HG03045 (cell line): Measurements from ENCODE around the gene MAP1A.

Experiments used
- ATAC-seq: cut with Tn5 transposase; IDR thresholded peaks from one replicate; pipeline ENCODE4 v1.9.1; 2021; ENCODE audit warnings: mild to moderate bottlenecking, moderate library complexity; ENCODE audit not compliant: unreplicated experiment

MAP1A gene

DNA sequence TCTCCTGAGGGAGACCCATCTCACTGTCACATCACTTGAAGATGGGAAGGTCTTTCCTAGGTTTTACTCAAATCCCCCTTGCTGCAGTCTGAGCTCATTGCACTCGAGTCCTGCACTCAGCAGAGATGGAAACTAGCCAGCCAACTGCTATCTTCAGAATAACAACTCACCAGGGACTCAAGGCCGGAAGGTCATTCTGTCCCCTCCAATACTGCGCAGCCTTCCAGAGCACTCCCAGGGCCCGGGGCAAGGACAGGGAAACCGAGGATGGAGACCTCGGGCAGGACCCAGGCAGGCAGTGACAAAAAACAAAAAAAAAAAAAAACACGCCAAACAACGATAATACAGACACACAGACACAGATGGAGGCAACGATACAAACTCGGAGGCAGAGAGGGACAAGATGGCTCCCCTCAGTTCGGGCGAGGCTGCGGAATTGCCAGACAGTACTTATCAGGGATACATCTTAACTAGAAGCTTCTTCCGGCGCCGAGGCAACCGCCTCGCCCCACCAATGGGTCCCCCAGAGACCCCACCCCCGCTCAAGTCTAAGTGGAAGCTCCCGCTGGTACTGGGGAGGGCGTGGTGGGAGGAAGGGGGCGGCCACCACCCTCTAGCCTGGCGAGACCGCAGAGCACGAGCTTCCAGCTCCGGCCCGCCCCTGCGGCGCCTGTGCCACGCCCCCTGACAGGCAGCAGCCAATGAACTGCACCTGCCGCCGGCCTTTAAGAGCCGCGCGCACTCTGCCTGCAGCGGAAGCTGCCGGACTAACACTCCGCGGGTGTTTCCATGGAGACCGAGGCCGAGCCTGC is 7.0 kb upstream of the MAP1A start:
- ATAC-seq = peak; percentile 99

DNA sequence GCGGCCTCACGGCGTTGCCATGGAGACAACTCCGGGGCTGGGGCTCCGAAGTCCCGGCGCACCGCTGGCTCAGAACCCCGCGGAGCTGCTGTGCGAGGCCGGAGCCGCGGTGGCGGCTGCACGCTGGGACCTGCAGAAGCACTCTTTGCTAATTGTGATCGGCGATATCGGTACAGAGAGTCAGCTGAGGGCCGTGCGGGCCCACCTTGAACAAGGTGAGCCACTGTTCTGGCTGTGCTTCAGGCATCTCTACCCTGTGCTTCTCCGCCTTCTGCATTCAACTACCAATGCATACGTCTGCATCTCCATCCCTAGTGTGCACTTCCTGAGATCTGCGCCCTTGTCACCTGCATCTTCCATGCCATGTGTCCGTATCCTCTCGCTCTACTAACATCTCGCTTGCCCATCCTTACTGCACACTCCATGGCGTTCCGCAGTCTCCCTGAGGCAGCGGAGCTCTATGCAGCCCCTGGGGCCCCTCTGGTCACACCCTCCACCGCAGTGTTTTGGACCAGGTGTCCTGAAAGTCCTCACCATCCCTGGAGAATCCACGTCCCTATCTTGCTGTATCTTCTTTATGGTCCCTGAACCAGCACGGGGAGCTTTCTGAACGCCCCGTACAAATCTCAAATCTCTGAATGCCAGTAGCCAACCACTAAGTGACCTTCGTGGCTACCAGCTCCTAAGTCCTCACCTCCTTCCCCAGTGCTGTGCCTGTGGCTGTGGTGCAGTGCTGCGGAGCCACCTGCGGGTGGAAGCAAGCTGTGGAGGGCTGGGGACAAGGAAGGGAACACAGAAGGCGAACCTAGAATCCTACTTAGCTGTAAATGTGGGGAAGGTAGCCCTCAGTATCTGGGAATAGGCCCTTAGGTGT is 6.2 kb upstream of the MAP1A start:
- no peak for ATAC-seq

DNA sequence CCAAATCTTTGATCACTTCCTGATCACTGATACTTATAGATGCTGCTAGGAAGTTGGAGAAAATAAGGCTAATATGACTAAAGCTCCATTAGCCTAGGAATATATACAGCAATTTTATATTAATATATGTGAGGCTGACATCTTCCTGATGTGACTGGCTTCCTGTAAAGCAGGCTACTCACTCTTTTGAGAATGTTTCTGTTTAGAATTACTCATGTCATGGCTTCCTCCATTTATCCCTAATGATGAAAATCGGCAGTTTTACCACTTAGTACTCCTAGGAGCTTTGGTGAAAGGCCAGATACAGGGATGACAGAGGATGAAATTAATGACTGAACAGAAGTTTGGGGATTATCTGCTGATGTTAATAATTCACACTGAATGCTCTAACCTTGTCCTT is 3.9 kb upstream of the MAP1A start:
- no peak for ATAC-seq

DNA sequence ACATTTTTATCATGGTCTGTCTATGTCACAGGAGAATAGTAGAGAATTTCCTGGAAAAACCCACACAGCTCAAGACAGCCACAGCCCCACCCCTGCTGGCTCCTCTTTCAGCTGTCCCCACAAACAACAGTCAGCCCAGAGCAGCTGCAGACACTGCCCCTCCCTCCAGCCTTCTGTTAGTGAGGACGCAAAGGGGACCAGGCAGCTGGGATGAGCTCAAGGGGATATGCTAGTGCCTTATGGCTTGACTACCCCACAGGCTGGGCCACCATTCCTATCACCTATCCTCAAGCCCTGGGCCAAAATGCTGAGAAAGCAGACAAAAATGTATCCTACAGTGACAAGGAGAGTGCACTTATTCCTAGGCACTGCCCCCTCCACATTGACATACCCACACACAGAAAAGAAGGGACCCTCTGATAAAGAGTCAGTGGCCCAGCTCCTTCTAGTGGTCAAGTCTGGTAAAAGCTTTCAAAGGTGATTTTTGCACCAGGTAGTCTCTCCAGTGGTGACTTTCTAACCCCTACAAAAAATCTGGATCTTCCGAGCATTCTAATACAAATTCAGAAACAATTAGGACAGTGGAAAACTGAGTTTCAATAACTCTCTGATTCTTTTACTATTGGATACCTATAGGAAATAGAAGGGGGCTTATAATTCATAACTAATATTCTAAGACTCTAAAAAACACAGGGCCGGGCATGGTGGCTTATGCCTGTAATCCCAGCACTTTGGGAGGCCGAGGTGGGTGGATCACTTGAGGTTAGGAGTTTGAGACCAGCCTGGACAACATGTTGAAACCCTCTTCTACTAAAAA is 3.0 kb upstream of the MAP1A start:
- no peak for ATAC-seq

DNA sequence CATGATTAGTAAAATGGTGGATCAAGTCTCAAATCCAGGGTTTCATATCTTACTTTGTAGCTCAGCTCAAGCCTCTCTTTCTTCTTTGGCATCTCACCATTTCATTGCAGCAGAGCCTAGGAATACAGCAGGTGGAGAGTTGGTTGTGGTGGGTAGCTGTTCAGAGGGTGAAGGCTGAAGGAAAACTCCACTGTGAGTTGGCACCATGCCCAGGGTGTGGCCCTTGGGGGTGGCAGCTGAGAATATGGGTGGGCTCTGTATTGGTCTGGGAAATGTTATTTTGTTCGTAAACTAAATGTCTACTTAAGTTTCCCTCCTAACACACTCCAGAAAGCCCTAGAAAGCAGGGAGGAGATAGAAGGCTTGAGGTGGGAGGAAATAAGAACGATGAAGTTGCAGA is 1.7 kb upstream of the MAP1A start:
- no peak for ATAC-seq

DNA sequence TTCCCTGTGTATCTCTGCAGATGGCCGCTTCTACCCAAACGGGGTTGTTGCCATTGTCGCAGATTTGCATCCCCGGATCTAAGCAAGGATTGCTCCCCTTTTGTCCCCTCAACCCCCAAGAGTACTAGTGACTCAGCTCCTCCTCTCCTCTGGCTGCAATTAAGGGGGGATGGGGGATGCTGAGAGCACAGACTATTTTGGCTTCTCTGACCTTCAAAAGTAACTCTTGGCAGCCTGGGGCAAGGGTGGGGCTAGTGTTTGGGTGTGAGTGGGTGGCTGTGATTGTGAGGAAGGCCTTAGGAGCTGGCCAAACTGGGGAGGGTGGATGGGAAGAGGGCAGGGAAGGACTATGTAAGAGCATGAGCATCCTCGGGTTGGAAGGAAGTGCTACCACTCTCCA is 1.2 kb upstream of the MAP1A start:
- ATAC-seq = no peak

DNA sequence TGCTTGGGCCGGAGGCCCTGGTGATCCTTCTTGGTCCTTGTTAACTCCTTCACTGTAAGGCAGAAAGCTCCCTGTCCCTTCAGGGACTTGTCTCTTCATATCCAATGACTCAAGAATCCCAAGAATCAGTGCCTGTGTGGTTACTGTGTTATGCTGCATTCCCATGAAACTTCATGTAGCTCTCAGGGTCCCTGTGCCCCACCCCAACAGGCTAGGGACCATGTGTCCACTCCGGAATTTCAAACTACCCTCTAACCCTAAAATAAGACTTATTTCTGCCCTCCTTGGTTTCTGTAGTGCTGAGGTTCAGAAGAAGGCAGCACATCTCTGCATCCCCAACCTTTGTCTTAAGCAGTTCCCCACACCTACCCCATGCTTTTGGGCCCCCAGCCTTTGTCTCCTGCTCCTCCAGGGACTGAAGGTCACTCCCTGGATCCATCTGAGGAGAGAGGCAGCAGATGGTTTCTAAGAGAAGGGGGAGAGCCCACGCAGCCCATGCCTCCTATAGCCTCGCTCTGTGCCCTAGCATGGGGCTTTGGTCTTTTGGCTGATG is 531 bp upstream of the MAP1A start:
- ATAC-seq = no peak

DNA sequence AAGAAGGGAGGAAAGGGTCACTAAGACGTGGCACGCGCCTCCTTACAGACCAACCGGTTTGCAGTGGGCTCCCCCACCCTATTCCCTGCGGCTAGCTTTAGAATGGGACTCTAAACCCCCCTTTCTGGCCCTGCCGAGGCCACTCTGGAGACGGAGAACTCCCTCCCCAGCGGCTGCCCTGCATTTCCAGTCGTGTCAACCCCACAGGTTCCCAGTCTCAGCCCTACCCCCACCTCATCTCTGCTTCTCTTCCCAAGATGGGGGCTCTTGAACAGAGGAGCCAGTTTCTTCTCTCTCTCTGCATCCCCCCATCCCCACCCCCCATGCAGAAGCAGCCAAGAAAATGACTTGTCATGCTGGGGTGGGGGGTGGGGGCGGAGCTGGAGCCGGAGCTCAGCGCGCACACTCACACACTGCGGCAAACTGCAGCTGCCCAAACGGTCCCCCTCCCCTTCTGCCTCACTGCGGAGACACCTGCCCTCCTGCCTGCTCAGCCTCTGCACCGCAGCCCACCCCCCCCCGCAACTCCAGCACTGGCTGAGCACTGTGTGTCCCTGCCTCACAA is 871 bp downstream of the MAP1A start:
- ATAC-seq = no peak

DNA sequence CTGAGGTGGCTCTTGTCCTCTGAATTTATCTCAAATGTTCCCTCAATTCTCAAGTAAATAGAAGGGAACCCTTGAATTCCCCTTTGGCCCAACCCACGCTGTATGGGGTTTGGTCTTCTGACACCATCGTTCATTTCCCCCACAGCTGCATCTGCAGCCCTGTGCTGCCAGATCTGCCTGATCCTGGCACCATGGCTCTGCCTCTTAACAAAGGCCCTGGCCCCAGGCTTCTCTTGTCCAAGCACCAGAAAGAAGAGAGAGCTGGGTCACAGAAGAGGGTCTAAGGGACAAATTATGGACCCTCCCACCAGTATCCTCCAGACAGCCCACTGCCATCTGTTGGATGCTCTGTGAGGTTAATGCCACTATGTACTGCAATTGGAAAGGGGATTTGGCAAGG is 1.8 kb downstream of the MAP1A start:
- no peak for ATAC-seq

DNA sequence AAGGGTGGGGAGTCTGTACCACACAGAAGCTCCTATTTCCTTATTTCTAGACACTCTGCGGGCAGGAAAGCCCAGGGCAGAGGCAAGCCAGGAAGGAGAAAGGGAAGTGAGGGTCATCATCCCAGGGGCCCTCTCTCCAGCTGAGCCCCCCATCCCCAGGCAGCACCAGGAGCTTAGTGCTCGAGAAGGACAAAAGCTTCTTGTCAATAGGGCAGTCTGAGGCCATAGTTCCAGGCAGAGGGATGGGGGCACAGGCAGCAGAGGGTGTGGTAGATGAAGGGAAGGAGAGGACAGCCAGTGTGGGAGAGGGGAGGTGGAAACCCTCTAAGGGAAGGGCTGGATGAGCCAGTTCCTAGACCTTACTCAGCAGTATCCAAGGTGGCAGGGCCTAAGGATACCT is 2.7 kb downstream of the MAP1A start:
- ATAC-seq = no peak

DNA sequence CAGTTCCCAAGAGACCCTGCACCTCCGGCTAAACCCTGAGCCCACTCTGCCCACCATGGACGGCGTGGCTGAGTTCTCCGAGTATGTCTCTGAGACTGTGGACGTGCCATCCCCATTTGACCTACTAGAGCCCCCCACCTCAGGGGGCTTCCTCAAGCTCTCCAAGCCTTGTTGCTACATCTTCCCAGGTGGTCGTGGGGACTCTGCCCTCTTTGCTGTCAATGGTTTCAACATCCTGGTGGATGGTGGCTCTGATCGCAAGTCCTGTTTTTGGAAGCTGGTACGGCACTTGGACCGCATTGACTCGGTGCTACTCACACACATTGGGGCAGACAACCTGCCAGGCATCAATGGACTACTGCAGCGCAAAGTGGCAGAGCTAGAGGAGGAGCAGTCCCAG is 4.0 kb downstream of the MAP1A start:
- ATAC-seq = no peak

DNA sequence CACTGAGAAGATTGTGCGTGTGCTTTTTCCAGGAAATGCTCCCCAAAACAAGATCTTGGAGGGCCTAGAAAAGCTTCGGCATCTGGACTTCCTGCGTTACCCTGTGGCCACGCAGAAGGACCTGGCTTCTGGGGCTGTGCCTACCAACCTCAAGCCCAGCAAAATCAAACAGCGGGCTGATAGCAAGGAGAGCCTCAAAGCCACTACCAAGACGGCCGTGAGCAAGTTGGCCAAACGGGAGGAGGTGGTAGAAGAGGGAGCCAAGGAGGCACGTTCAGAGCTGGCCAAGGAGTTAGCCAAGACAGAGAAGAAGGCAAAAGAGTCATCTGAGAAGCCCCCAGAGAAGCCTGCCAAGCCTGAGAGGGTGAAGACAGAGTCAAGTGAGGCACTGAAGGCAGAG is 4.8 kb downstream of the MAP1A start:
- no peak for ATAC-seq

DNA sequence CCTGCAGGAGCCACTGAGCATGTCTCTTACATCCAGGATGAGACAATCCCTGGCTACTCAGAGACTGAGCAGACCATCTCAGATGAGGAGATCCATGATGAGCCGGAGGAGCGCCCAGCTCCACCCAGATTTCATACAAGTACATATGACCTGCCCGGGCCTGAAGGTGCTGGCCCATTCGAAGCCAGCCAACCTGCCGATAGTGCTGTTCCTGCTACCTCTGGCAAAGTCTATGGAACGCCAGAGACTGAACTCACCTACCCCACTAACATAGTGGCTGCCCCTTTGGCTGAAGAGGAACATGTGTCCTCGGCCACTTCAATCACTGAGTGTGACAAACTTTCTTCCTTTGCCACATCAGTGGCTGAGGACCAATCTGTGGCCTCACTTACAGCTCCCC is 6.2 kb downstream of the MAP1A start:
- no peak for ATAC-seq

DNA sequence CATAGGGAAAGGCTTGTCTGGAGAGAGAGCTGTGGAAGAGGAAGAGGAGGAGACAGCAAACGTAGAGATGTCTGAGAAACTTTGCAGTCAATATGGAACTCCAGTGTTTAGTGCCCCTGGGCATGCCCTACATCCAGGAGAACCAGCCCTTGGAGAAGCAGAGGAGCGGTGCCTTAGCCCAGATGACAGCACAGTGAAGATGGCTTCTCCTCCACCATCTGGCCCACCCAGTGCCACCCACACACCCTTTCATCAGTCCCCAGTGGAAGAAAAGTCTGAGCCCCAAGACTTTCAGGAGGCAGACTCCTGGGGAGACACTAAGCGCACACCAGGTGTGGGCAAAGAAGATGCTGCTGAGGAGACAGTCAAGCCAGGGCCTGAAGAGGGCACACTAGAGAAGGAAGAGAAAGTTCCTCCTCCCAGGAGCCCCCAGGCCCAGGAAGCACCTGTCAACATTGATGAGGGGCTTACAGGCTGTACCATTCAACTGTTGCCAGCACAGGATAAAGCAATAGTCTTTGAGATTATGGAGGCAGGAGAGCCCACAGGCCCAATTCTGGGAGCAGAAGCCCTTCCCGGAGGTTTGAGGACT is 6.9 kb downstream of the MAP1A start:
- no peak for ATAC-seq

DNA sequence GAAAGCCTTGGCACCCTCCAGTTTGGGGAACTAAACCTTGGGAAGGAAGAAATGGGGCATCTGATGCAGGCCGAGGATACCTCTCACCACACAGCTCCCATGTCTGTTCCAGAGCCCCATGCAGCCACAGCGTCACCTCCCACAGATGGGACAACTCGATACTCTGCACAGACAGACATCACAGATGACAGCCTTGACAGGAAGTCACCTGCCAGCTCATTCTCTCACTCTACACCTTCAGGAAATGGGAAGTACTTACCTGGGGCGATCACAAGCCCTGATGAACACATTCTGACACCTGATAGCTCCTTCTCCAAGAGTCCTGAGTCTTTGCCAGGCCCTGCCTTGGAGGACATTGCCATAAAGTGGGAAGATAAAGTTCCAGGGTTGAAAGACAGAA is 7.7 kb downstream of the MAP1A start:
- ATAC-seq = no peak

DNA sequence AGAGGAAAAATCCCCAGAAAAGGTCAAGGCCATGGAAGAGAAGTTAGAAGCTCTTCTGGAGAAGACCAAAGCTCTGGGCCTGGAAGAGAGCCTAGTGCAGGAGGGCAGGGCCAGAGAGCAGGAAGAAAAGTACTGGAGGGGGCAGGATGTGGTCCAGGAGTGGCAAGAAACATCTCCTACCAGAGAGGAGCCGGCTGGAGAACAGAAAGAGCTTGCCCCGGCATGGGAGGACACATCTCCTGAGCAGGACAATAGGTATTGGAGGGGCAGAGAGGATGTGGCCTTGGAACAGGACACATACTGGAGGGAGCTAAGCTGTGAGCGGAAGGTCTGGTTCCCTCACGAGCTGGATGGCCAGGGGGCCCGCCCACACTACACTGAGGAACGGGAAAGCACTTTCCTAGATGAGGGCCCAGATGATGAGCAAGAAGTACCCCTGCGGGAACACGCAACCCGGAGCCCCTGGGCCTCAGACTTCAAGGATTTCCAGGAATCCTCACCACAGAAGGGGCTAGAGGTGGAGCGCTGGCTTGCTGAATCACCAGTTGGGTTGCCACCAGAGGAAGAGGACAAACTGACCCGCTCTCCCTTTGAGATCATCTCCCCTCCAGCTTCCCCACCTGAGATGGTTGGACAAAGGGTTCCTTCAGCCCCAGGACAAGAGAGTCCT is 9.0 kb downstream of the MAP1A start:
- ATAC-seq = no peak

DNA sequence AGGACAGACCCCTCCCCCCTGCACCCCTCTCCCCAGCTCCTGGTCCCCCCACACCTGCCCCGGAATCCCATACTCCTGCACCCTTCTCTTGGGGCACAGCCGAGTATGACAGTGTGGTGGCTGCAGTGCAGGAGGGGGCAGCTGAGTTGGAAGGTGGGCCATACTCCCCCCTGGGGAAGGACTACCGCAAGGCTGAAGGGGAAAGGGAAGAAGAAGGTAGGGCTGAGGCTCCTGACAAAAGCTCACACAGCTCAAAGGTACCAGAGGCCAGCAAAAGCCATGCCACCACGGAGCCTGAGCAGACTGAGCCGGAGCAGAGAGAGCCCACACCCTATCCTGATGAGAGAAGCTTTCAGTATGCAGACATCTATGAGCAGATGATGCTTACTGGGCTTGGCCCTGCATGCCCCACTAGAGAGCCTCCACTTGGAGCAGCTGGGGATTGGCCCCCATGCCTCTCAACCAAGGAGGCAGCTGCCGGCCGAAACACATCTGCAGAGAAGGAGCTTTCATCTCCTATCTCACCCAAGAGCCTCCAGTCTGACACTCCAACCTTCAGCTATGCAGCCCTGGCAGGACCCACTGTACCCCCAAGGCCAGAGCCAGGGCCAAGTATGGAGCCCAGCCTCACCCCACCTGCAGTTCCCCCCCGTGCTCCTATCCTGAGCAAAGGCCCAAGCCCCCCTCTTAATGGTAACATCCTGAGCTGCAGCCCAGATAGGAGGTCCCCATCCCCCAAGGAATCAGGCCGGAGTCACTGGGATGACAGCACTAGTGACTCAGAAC is 9.8 kb downstream of the MAP1A start:
- no peak for ATAC-seq

DNA sequence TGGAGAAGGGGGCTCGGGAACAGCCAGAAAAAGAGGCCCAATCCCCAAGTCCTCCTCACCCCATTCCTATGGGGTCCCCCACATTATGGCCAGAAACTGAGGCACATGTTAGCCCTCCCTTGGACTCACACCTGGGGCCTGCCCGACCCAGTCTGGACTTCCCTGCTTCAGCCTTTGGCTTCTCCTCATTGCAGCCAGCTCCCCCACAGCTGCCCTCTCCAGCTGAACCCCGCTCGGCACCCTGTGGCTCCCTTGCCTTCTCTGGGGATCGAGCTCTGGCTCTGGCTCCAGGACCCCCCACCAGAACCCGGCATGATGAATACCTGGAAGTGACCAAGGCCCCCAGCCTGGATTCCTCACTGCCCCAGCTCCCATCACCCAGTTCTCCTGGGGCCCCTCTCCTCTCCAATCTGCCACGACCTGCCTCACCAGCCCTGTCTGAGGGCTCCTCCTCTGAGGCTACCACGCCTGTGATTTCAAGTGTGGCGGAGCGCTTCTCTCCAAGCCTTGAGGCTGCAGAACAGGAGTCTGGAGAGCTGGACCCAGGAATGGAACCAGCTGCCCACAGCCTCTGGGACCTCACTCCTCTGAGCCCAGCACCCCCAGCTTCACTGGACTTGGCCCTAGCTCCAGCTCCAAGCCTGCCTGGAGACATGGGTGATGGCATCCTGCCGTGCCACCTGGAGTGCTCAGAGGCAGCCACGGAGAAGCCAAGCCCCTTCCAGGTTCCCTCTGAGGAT is 10.6 kb downstream of the MAP1A start:
- ATAC-seq = no peak
